Measurements from ENCODE around the gene C1QTNF12. TPM values are rescaled to one million over a fixed set of nuclear protein-coding genes. Genes with fewer than 3 reads are reported as not detected.

The C1QTNF12 gene
- total RNA-seq, 1 donor from 2014 or later = not detected

- Histone ChIP-seq H3K4me1 (peaks cover 23% of the 10 kb centered on the region in 2 donors), H3K27me3 (no peaks in the 10 kb centered on the region)
These were observed 12.2 kb downstream of the C1QTNF12 start for GRCh38 chr1:1234180-1234808.

GRCh38 chr1:1233567-1233892, 13.0 kb downstream of the C1QTNF12 start:
- no peaks in the 10 kb centered on the region for H3K9me3 ChIP-seq
- peaks cover under 1 to 6% of the 10 kb centered on the region in 2 donors for H3K36me3 ChIP-seq
- H3K27ac ChIP-seq = no peak overlapping the region
- peaks cover 23% of the 10 kb centered on the region in 2 donors for H3K4me1 ChIP-seq
- H3K27me3 ChIP-seq = no peaks in the 10 kb centered on the region
- no peak overlapping the region for H3K4me3 ChIP-seq
- intact Hi-C loops (cut with DNase I) = loop anchor here (2.0 to 5.0 kb wide), 3 partner anchors 39 to 231 kb away; partner anchors contain the start of genes ACAP3, HES4, PUSL1 and UBE2J2
- TF ChIP-seq CTCF (IDR thresholded peaks at IDR 0.05) = no peak
- no peak for DNase-seq (ENCODE audit: low spot score in 2 of 2)

More at GRCh38 chr1:1234180-1234808, 12.2 kb downstream of the C1QTNF12 start:
- Histone ChIP-seq H3K27ac (no peak overlapping the region), H3K4me3 (no peak overlapping the region), H3K36me3 (no peaks in the 10 kb centered on the region), H3K9me3 (no peaks in the 10 kb centered on the region)
- TF ChIP-seq CTCF (IDR thresholded peaks at IDR 0.05) = no peak
- DNase-seq (ENCODE audit: low spot score in 2 of 2) = no peak
- intact Hi-C loops (cut with DNase I) = loop anchor here (5.0 kb wide), 2 partner anchors 73 to 232 kb away; partner anchors contain the start of genes ACAP3, HES4 and PUSL1

GRCh38 chr1:1232796-1233566, 13.5 kb downstream of the C1QTNF12 start:
- Histone ChIP-seq H3K4me3 (peak overlapping the region; percentile 52 to 60), H3K36me3 (peaks cover 6 to 11% of the 10 kb centered on the region in 2 donors), H3K4me1 (peaks cover 23% of the 10 kb centered on the region in 2 donors), H3K27ac (no peak overlapping the region), H3K9me3 (no peaks in the 10 kb centered on the region), H3K27me3 (no peaks in the 10 kb centered on the region)
- intact Hi-C loops (cut with DNase I) = loop anchor here (1.0 to 5.0 kb wide), 5 partner anchors 40 to 231 kb away; partner anchors contain the start of genes ACAP3, AURKAIP1, C1orf159 and HES4
- no peak for TF ChIP-seq CTCF (IDR thresholded peaks at IDR 0.05)
- DNase-seq (ENCODE audit: low spot score in 2 of 2) = no peak

- no peak for TF ChIP-seq CTCF (IDR thresholded peaks at IDR 0.05)
- H3K27ac ChIP-seq = peak within 1 kb of the TSS; percentile 89 to 94
- peak within 1 kb of the TSS; percentile 91 to 95 for H3K4me3 ChIP-seq
- peaks cover 23% of the 10 kb centered on the region in 2 donors for H3K4me1 ChIP-seq
- DNase-seq (ENCODE audit: low spot score in 2 of 2) = no peak
- no peaks in the 10 kb centered on the region for H3K9me3 ChIP-seq
- H3K36me3 ChIP-seq = peaks cover 13 to 18% of the 10 kb centered on the region in 2 donors
- intact Hi-C loops (cut with DNase I) = loop anchor here (1.0 to 5.0 kb wide), 5 partner anchors 40 to 230 kb away; partner anchors contain the start of genes ACAP3, AURKAIP1, C1orf159 and HES4
- H3K27me3 ChIP-seq = no peaks in the 10 kb centered on the region
These were observed 14.2 kb downstream of the C1QTNF12 start, which contains the start of gene B3GALT6 for GRCh38 chr1:1232208-1232795. TSS of gene B3GALT6 (plus strand) at chr1:1232237. CDS start at chr1:1232279, 42 bp downstream.

GRCh38 chr1:1231400-1232207, 14.9 kb downstream of the C1QTNF12 start, which contains the start of gene SDF4:
TSS of gene SDF4 (minus strand) at chr1:1232001. CDS start at chr1:1228772, 3,229 bp downstream.
- DNase-seq (ENCODE audit: low spot score in 2 of 2) = peak; percentile 77 to 98
- intact Hi-C loops (cut with DNase I) = loop anchor here (1.0 to 5.0 kb wide), 5 partner anchors 41 to 229 kb away; partner anchors contain the start of genes ACAP3, AURKAIP1, C1orf159 and HES4
- Histone ChIP-seq H3K9me3 (no peaks in the 10 kb centered on the region), H3K4me1 (peaks cover 23% of the 10 kb centered on the region in 2 donors), H3K27ac (peak within 1 kb of the TSS; percentile 89 to 94), H3K4me3 (peak within 1 kb of the TSS; percentile 91 to 95), H3K27me3 (no peaks in the 10 kb centered on the region), H3K36me3 (peaks cover 20 to 25% of the 10 kb centered on the region in 2 donors)
- TF ChIP-seq CTCF (IDR thresholded peaks at IDR 0.05) = no peak

Data from ascending aorta (tissue), 2 donors.